GM13977 (cell line): ENCODE measurements around the gene RAB3A.

Experiments used
- DNase-seq: peaks from one replicate; pipeline ENCODE4 v3.0.0; 2012; ENCODE audit warnings: low spot score
- CTCF ChIP-seq: IDR thresholded peaks from 2 replicates; pipeline ENCODE4 v1.5.1; 2012; ENCODE audit warnings: mild to moderate bottlenecking, control low read depth; ENCODE audit not compliant: insufficient read depth; ENCODE audit errors: extremely low read depth, missing control alignments
- in situ Hi-C: fragments of 300-500 bp; cut with MboI; formaldehyde crosslinking; loops from one replicate; pipeline ENCODE4 v1.12.0; 2022; ENCODE audit warnings: low sequenced_read_pairs, low pct_unique_long_range_greater_than_20kb, mixed read lengths, inconsistent platforms; ENCODE audit not compliant: unreplicated experiment

The RAB3A gene

GRCh38 chr19:18152817-18153555 lies 50.9 kb downstream of the RAB3A start, which contains the start of gene PIK3R2:
Gene PIK3R2, plus strand, starts transcription at chr19:18153163. Its CDS starts 2,717 bp downstream, at chr19:18155880.
- DNase-seq: peak; percentile 100
- in situ Hi-C loops: no loop called here
- TF ChIP-seq CTCF: no peak

GRCh38 chr19:18152442-18152816 lies 51.4 kb downstream of the RAB3A start:
- peak; percentile 79 for TF ChIP-seq CTCF
- DNase-seq: peak; percentile 100
- in situ Hi-C loops: no loop called here

- no peak for TF ChIP-seq CTCF
- in situ Hi-C loops: no loop called here
- DNase-seq: no peak
These were observed 52.8 kb downstream of the RAB3A start for GRCh38 chr19:18150776-18151624.

- in situ Hi-C loops: no loop called here
- no peak for TF ChIP-seq CTCF
- DNase-seq: no peak
These were observed 54.3 kb downstream of the RAB3A start for GRCh38 chr19:18149596-18149975.

- TF ChIP-seq CTCF: no peak
- in situ Hi-C loops: no loop called here
- no peak for DNase-seq
These were observed 56.4 kb downstream of the RAB3A start for GRCh38 chr19:18147396-18147795.
